ENCODE measurements around the gene SLC25A29.
"Not testable (repeated sequence)": the region's sequence is repeated elsewhere in the genome, so short reads cannot be mapped to it uniquely, and the experiment has no call there.

DNA sequence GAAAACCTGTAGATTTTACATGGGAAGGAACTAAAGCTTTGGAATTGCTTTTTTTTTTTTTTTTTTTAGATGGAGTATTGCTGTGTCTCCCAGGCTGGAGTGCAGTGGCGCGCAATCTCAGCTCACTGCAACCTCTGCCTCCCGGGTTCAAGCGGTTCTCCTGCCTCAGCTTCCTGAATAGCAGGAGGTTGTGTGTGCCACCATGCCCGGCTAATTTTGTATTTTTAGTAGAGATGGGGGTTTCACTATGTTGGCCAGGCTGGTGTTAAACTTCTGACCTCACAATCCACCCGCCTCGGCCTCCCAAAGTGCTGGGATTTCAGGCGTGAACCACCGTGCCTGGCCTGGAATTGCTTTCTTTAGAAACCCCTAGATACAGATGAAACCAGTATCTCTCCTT is 22.8 kb downstream of the SLC25A29 start:
- TF ChIP-seq SMC3, FOS, POLR2A (IDR thresholded peaks at IDR 0.05; ENCODE audit: low read depth, low read length): not testable (repeated sequence)
- TF ChIP-seq, protein P1, sequence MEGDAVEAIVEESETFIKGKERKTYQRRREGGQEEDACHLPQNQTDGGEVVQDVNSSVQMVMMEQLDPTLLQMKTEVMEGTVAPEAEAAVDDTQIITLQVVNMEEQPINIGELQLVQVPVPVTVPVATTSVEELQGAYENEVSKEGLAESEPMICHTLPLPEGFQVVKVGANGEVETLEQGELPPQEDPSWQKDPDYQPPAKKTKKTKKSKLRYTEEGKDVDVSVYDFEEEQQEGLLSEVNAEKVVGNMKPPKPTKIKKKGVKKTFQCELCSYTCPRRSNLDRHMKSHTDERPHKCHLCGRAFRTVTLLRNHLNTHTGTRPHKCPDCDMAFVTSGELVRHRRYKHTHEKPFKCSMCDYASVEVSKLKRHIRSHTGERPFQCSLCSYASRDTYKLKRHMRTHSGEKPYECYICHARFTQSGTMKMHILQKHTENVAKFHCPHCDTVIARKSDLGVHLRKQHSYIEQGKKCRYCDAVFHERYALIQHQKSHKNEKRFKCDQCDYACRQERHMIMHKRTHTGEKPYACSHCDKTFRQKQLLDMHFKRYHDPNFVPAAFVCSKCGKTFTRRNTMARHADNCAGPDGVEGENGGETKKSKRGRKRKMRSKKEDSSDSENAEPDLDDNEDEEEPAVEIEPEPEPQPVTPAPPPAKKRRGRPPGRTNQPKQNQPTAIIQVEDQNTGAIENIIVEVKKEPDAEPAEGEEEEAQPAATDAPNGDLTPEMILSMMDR (conservative IDR thresholded peaks at IDR 0.05; ENCODE audit: low read depth, low read length): not testable (repeated sequence)

Data from IMR-90 (cell line).